OCI-LY7 (cell line): Measurements from ENCODE around the gene EIF4EBP2. TPM values are rescaled to one million over a fixed set of nuclear protein-coding genes. Genes with fewer than 3 reads are reported as not detected.

Experiments
- BruUV-seq: library from RNA; stranded (reverse); fragments of 400-500 nt; replicated peaks from 2 replicates; lab custom pipeline; 2021; lab: Mats Ljungman, UMichigan
- CTCF ChIA-PET: fragments of 300-600 bp; sonication (Branson Sonifier 250); formaldehyde crosslinking; loops from one replicate; lab custom pipeline; 2022; ENCODE audit warnings: antibody characterized with exemption; ENCODE audit not compliant: unreplicated experiment; lab: Charles Lee
- POLR2A ChIA-PET: fragments of 300-600 bp; sonication (Branson Sonifier 250); formaldehyde crosslinking; loops from one replicate; lab custom pipeline; 2022; ENCODE audit warnings: antibody characterized with exemption; lab: Charles Lee
- DNase-seq: peaks from one replicate; pipeline ENCODE4 v3.0.0-alpha.2; 2015; ENCODE audit warnings: low spot score
- H2AFZ ChIP-seq: fragments of 200-600 bp; sonication (generic), shearing (Covaris generic); 2 replicates; pipeline ENCODE4 v1.6.1; 2014; ENCODE audit warnings: mild to moderate bottlenecking, antibody characterized with exemption, low read length, moderate library complexity
- H3K27ac ChIP-seq: fragments of 200-600 bp; sonication (generic); 2 replicates; pipeline ENCODE4 v1.5.1; 2014; ENCODE audit warnings: mixed run types, low read depth, mild to moderate bottlenecking, moderate library complexity, low read length, inconsistent platforms; ENCODE audit not compliant: poor library complexity, severe bottlenecking
- H3K36me3 ChIP-seq: fragments of 200-600 bp; sonication (generic); 2 replicates; pipeline ENCODE4 v1.6.1; 2014; ENCODE audit warnings: mild to moderate bottlenecking, antibody characterized with exemption, low read length, moderate library complexity, mixed read lengths; ENCODE audit not compliant: insufficient read depth
- H3K4me1 ChIP-seq: fragments of 200-600 bp; sonication (generic); 2 replicates; pipeline ENCODE4 v1.5.1; 2014; ENCODE audit warnings: mild to moderate bottlenecking, low read length; ENCODE audit not compliant: insufficient read depth, poor library complexity, severe bottlenecking
- H3K4me2 ChIP-seq: fragments of 200-600 bp; sonication (generic); 2 replicates; pipeline ENCODE4 v1.6.1; 2014; ENCODE audit warnings: mild to moderate bottlenecking, low read length
- H3K4me3 ChIP-seq: fragments of 200-600 bp; sonication (generic); 2 replicates; pipeline ENCODE4 v1.5.1; 2014; ENCODE audit warnings: mild to moderate bottlenecking, low read depth, low read length; ENCODE audit not compliant: poor library complexity, severe bottlenecking
- H3K79me2 ChIP-seq: fragments of 200-600 bp; sonication (generic); 2 replicates; pipeline ENCODE4 v1.6.1; 2016; ENCODE audit warnings: low read depth, mild to moderate bottlenecking, low read length, moderate library complexity, mixed read lengths; ENCODE audit not compliant: insufficient read depth
- H3K9me2 ChIP-seq: fragments of 200-600 bp; sonication (generic); 2 replicates; pipeline ENCODE4 v1.6.1; 2016; ENCODE audit warnings: mild to moderate bottlenecking, low read length, mixed read lengths; ENCODE audit not compliant: insufficient read depth
- H3K9me3 ChIP-seq: fragments of 200-600 bp; sonication (generic); 2 replicates; pipeline ENCODE4 v1.6.1; 2014; ENCODE audit warnings: mild to moderate bottlenecking, mixed run types, low read length, mixed read lengths
- H4K20me1 ChIP-seq: fragments of 200-600 bp; sonication (generic); 2 replicates; pipeline ENCODE4 v1.6.1; 2014; ENCODE audit warnings: mild to moderate bottlenecking, antibody characterized with exemption, low read length, moderate library complexity, mixed read lengths; ENCODE audit not compliant: insufficient read depth
- CTCF ChIP-seq: fragments of 200-600 bp; sonication (generic); conservative IDR thresholded peaks from 2 replicates; pipeline ENCODE4 v1.5.1; 2014; ENCODE audit warnings: mild to moderate bottlenecking, antibody characterized with exemption, low read length, moderate library complexity, mixed read lengths
- EZH2phosphoT487 ChIP-seq: fragments of 200-600 bp; sonication (generic); IDR thresholded peaks from 2 replicates; pipeline ENCODE4 v1.6.1; 2018; ENCODE audit warnings: low read depth, borderline replicate concordance, mild to moderate bottlenecking, mixed run types, antibody characterized with exemption, low read length, moderate library complexity, mixed read lengths
- intact Hi-C: fragments of 100-400 bp; cut with micrococcal nuclease; formaldehyde crosslinking; loops from one replicate; pipeline ENCODE4 v1.10.0; 2022; ENCODE audit not compliant: unreplicated experiment
- total RNA-seq, 2 experiments: library from RNA; depleted of rRNA in 1 of 2; stranded (reverse); fragments of >200 nt in 1 of 2; shearing (Covaris generic) in 1 of 2; gene quantifications; 2 replicates each; pipeline ENCODE4 v1.2.3, GENCODE V29; 2014 to 2022

Gene EIF4EBP2
- total RNA-seq, 2 experiments from 2014 or later: 24.5 to 59.8 TPM

- no peak overlapping the region for H3K27ac ChIP-seq
- H3K4me1 ChIP-seq: peaks cover 16% of the 10 kb centered on the region
- no peak overlapping the region for H2AFZ ChIP-seq
- no TSS peak for BruUV-seq
- H3K4me2 ChIP-seq: no peak overlapping the region
- no peaks in the 10 kb centered on the region for H3K9me3 ChIP-seq
- no peaks in the 10 kb centered on the region for H3K79me2 ChIP-seq
- H3K36me3 ChIP-seq: peaks cover 4% of the 10 kb centered on the region
- TF ChIP-seq CTCF: no peak
- TF ChIP-seq EZH2phosphoT487: no peak
- no peaks in the 10 kb centered on the region for H3K9me2 ChIP-seq
- no peaks in the 10 kb centered on the region for H4K20me1 ChIP-seq
- H3K4me3 ChIP-seq: no peak overlapping the region
- intact Hi-C loops: loop anchor here (10.0 kb wide), 1 partner anchor 222 kb away; the partner anchor contains the start of gene TYSND1
- DNase-seq: no peak
- ChIA-PET CTCF (no interaction called here), POLR2A (no interaction called here)
Measured at GRCh38 chr10:70367195-70367796, 36.6 kb upstream of the EIF4EBP2 start.

- Histone ChIP-seq H3K4me2 (no peak overlapping the region), H3K27ac (no peak overlapping the region), H3K36me3 (peaks cover 8% of the 10 kb centered on the region; the same call in 1 of the 2 replicates), H2AFZ (no peak overlapping the region), H3K4me3 (no peak overlapping the region), H4K20me1 (no peaks in the 10 kb centered on the region), H3K79me2 (no peaks in the 10 kb centered on the region), H3K4me1 (peaks cover 8% of the 10 kb centered on the region), H3K9me3 (no peaks in the 10 kb centered on the region), H3K9me2 (no peaks in the 10 kb centered on the region)
- no TSS peak for BruUV-seq
- ChIA-PET CTCF (interaction anchor here (0.6 kb wide), 1 partner anchor 11 kb away, joined by 4 read pairs; no protein-coding TSS in a partner anchor), POLR2A (interaction anchor here (0.6 kb wide), 1 partner anchor 240 kb away, joined by 3 read pairs; no protein-coding TSS in a partner anchor)
- DNase-seq: no peak
- intact Hi-C loops: loop anchor here (10.0 kb wide), 1 partner anchor 224 kb away; the partner anchor contains the start of gene TYSND1
- TF ChIP-seq CTCF (no peak), EZH2phosphoT487 (no peak)
Measured at GRCh38 chr10:70368774-70369482, 35.0 kb upstream of the EIF4EBP2 start.
